BE2C (cell line): ENCODE data around the gene SLMAP.

Source experiments
- DNase-seq: peaks from one replicate; pipeline ENCODE4 v3.0.0-alpha.2; 2020
- H3K27me3 ChIP-seq: fragments of 250-450 bp; sonication (Bioruptor Pico); 2 replicates; pipeline ENCODE4 v1.5.1; 2020; ENCODE audit warnings: mild to moderate bottlenecking
- H3K36me3 ChIP-seq: fragments of 250-450 bp; sonication (Bioruptor Pico); 2 replicates; pipeline ENCODE4 v1.5.1; 2020; ENCODE audit warnings: mild to moderate bottlenecking
- H3K4me1 ChIP-seq: fragments of 250-450 bp; sonication (Bioruptor Pico); 2 replicates; pipeline ENCODE4 v1.5.1; 2020
- H3K4me3 ChIP-seq: 2 replicates; pipeline ENCODE4 v1.5.1; 2011; ENCODE audit warnings: low read depth, low read length
- H3K9me3 ChIP-seq: fragments of 250-450 bp; sonication (Bioruptor Pico); 2 replicates; pipeline ENCODE4 v1.5.1; 2020
- TF ChIP-seq, protein P1 (sequence below): IDR thresholded peaks from 2 replicates; pipeline ENCODE4 v1.5.1; 2012; ENCODE audit warnings: mild to moderate bottlenecking, low read depth, low read length

The SLMAP gene

GRCh38 chr3:57977818-57978235 is 221.7 kb downstream of the SLMAP start:
- TF ChIP-seq, protein P1, sequence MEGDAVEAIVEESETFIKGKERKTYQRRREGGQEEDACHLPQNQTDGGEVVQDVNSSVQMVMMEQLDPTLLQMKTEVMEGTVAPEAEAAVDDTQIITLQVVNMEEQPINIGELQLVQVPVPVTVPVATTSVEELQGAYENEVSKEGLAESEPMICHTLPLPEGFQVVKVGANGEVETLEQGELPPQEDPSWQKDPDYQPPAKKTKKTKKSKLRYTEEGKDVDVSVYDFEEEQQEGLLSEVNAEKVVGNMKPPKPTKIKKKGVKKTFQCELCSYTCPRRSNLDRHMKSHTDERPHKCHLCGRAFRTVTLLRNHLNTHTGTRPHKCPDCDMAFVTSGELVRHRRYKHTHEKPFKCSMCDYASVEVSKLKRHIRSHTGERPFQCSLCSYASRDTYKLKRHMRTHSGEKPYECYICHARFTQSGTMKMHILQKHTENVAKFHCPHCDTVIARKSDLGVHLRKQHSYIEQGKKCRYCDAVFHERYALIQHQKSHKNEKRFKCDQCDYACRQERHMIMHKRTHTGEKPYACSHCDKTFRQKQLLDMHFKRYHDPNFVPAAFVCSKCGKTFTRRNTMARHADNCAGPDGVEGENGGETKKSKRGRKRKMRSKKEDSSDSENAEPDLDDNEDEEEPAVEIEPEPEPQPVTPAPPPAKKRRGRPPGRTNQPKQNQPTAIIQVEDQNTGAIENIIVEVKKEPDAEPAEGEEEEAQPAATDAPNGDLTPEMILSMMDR = no peak
- Histone ChIP-seq H3K36me3 (no peaks in the 10 kb centered on the region), H3K4me3 (no peak overlapping the region), H3K27me3 (no peaks in the 10 kb centered on the region), H3K4me1 (no peaks in the 10 kb centered on the region), H3K9me3 (no peaks in the 10 kb centered on the region)
- DNase-seq = no peak

DNA sequence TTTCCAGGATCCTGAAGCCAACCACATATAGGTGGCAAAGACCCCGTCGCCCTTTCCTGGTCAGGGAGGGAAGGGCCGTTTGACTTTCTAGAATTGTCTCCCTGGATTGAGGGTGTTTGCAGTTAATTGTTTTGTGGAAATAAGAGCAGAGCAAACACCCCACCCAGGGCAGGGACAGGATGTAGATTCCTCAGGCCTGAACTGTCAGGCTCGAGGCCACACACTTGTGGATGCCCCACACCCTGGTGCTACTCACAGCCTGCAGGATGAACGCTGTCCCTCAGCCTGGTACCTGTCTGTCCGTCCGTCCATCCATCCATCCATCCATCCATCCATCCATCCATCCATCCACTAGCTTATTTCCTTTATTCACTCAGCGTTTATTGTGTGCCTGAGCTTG is 222.2 kb downstream of the SLMAP start:
- TF ChIP-seq, protein P1 = no peak
- Histone ChIP-seq H3K4me1 (no peaks in the 10 kb centered on the region), H3K27me3 (no peaks in the 10 kb centered on the region), H3K4me3 (no peak overlapping the region), H3K36me3 (no peaks in the 10 kb centered on the region), H3K9me3 (no peaks in the 10 kb centered on the region)
- DNase-seq = no peak
